HG03354 (cell line): ENCODE data around the gene ITSN2.

Source experiments
- ATAC-seq: cut with Tn5 transposase; IDR thresholded peaks from one replicate; pipeline ENCODE4 v1.9.1; 2021; ENCODE audit warnings: mild to moderate bottlenecking; ENCODE audit not compliant: unreplicated experiment, poor library complexity, severe bottlenecking

The ITSN2 gene

GRCh38 chr2:24153478-24153877, 206.9 kb downstream of the ITSN2 start:
- ATAC-seq: no peak
